ENCODE measurements around the gene CCDC182.

CCDC182 gene

DNA sequence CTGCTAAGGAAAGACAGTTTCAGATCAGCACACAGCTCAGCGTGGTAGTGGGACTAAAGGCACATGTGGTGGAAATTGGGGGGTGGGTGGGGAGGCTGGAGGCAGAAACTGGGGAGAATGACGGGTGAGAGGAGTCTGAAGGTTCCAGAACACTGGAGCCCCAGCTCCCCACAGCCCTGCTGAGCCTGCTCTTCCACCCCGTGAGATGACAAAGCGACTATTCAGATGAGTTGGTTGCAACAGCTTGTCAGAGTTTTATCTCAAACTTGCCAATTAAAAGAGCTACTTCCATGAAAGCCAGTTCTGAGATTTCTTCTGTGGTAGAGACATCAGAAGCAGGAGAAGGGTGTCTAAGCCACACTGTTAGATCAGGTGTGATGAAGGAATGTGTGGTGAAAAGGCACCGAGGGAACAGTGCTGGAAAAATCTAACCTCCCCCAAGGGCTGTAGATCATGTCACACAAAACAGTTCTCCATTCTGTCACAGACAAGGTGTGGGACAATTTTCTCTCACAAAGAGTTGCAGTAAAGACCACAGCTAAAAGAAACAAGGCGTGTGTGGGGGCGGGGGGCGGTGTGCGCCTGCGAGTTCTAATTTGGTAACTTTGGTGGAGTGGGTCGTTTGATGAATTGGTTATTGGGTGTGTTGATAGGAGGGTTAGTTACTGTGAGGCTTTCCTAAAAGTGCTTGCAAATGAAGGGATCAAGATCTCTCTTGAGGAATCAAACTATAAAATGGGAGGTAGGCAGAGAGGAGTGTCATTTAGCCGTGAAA is 39.0 kb downstream of the CCDC182 start:
- Histone ChIP-seq H3K79me1 (replicated peaks; ENCODE audit: low read length, poor library complexity, severe bottlenecking) (no peaks in the 10 kb centered on the region), H3K18ac (ENCODE audit: low read depth in 1 of 2, low read length in 2 of 2) (no peak overlapping the region), H2BK12ac (ENCODE audit: low read length in 2 of 2) (no peak overlapping the region), H3K9me3 (ENCODE audit: control insufficient read depth, low read length) (no peaks in the 10 kb centered on the region), H3K4me2 (ENCODE audit: low read length, poor library complexity, severe bottlenecking) (no peak overlapping the region), H4K8ac (ENCODE audit: low read length) (no peak overlapping the region), H3K4me3 (ENCODE audit: insufficient read depth in 1 of 2, low read depth in 1 of 2, low read length in 2 of 2) (no peak overlapping the region), H3K4me1 (ENCODE audit: control insufficient read depth, insufficient read depth, low read depth, low read length) (peaks cover 5% of the 10 kb centered on the region), H4K91ac (ENCODE audit: low read length) (no peak overlapping the region), H2AK5ac (ENCODE audit: low read length, severe bottlenecking) (no peak overlapping the region), H2AFZ (ENCODE audit: low read depth, low read length) (no peak overlapping the region), H2BK5ac (ENCODE audit: low read depth, low read length, poor library complexity, severe bottlenecking) (no peak overlapping the region), H3K27ac (ENCODE audit: low read length, poor library complexity, severe bottlenecking) (no peak overlapping the region), H3K27me3 (ENCODE audit: control insufficient read depth in 1 of 2, insufficient read depth in 1 of 2, low read length in 2 of 2) (peaks cover 33 to 58% of the 10 kb centered on the region in 2 experiments), H2BK120ac (ENCODE audit: low read depth, low read length) (no peak overlapping the region), H3K14ac (ENCODE audit: low read length in 2 of 2) (no peak overlapping the region), H3K4ac (ENCODE audit: low read depth in 1 of 2, low read length in 2 of 2) (no peak overlapping the region), H3K9ac (ENCODE audit: low read length) (no peak overlapping the region), H2BK15ac (ENCODE audit: low read depth, poor library complexity, severe bottlenecking) (no peak overlapping the region), H3K36me3 (ENCODE audit: control insufficient read depth in 1 of 2, insufficient read depth in 2 of 2, low read depth in 1 of 2, low read length in 2 of 2) (no peaks in the 10 kb centered on the region), H3K23ac (ENCODE audit: low read length in 2 of 2) (no peak overlapping the region)
- DNase-seq: no peak
- 84% methylated on average over 11 of the region's 12 CpGs for WGBS

DNA sequence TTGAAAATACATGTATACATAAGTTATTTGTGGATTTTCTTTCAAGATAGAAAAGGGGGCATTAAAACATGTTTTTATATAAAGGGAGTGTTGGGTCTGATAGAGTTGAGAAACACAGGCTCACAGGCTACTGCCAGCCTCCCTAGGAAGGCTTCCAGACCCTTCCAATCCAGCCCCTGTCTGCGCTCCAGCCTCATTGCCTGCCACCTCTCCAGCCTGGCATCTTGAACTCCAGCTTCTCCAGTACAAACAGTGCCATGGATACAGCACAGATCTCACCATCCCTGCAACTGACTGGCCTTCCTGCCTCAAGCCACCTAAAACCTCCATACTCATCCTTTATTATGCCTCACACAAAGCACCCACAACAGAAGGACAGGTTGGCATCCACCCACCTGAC is 40.7 kb downstream of the CCDC182 start:
- no peak overlapping the region for H3K18ac ChIP-seq (ENCODE audit: low read depth in 1 of 2, low read length in 2 of 2)
- H3K14ac ChIP-seq (ENCODE audit: low read length in 2 of 2): no peak overlapping the region
- no peak overlapping the region for H2AFZ ChIP-seq (ENCODE audit: low read depth, low read length)
- H2BK12ac ChIP-seq (ENCODE audit: low read length in 2 of 2): no peak overlapping the region
- H3K4ac ChIP-seq (ENCODE audit: low read depth in 1 of 2, low read length in 2 of 2): no peak overlapping the region
- H2BK5ac ChIP-seq (ENCODE audit: low read depth, low read length, poor library complexity, severe bottlenecking): no peak overlapping the region
- no peak overlapping the region for H3K23ac ChIP-seq (ENCODE audit: low read length in 2 of 2)
- peaks cover 5% of the 10 kb centered on the region for H3K4me1 ChIP-seq (ENCODE audit: control insufficient read depth, insufficient read depth, low read depth, low read length)
- H2BK120ac ChIP-seq (ENCODE audit: low read depth, low read length): no peak overlapping the region
- H3K9me3 ChIP-seq (ENCODE audit: control insufficient read depth, low read length): no peaks in the 10 kb centered on the region
- WGBS: 91% methylated on average over 1 of the region's 1 CpG
- no peak overlapping the region for H3K27ac ChIP-seq (ENCODE audit: low read length, poor library complexity, severe bottlenecking)
- H3K36me3 ChIP-seq (ENCODE audit: control insufficient read depth in 1 of 2, insufficient read depth in 2 of 2, low read depth in 1 of 2, low read length in 2 of 2): no peaks in the 10 kb centered on the region
- H4K8ac ChIP-seq (ENCODE audit: low read length): no peak overlapping the region
- no peak overlapping the region for H2BK15ac ChIP-seq (ENCODE audit: low read depth, poor library complexity, severe bottlenecking)
- no peak overlapping the region for H2AK5ac ChIP-seq (ENCODE audit: low read length, severe bottlenecking)
- H3K27me3 ChIP-seq (ENCODE audit: control insufficient read depth in 1 of 2, insufficient read depth in 1 of 2, low read length in 2 of 2): peaks cover 34 to 66% of the 10 kb centered on the region in 2 experiments
- H3K79me1 ChIP-seq (replicated peaks; ENCODE audit: low read length, poor library complexity, severe bottlenecking): no peaks in the 10 kb centered on the region
- H4K91ac ChIP-seq (ENCODE audit: low read length): no peak overlapping the region
- H3K4me2 ChIP-seq (ENCODE audit: low read length, poor library complexity, severe bottlenecking): no peak overlapping the region
- H3K4me3 ChIP-seq (ENCODE audit: insufficient read depth in 1 of 2, low read depth in 1 of 2, low read length in 2 of 2): no peak overlapping the region
- no peak for DNase-seq
- H3K9ac ChIP-seq (ENCODE audit: low read length): no peak overlapping the region

DNA sequence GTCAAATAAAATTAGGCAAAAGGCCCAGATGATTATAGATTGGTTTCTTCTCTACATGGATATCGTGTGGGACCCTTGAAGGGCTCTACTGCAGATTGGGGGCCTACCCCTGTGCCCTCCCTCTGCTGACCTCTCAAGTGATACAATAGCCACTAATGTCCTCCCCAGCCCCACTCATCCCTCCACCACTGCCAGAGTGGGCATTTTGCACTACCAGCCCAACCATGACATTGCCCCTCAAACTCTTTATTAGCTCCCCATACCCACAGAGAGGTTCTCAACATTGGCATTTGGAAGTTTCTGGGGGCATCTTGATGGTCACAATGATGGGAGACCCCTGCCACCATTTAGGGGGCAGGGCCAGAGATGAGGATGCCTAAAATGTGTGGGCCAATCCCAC is 41.8 kb downstream of the CCDC182 start:
- H4K91ac ChIP-seq (ENCODE audit: low read length): no peak overlapping the region
- no peak overlapping the region for H3K9ac ChIP-seq (ENCODE audit: low read length)
- no peak overlapping the region for H2BK12ac ChIP-seq (ENCODE audit: low read length in 2 of 2)
- peaks cover 5% of the 10 kb centered on the region for H3K4me1 ChIP-seq (ENCODE audit: control insufficient read depth, insufficient read depth, low read depth, low read length)
- no peaks in the 10 kb centered on the region for H3K36me3 ChIP-seq (ENCODE audit: control insufficient read depth in 1 of 2, insufficient read depth in 2 of 2, low read depth in 1 of 2, low read length in 2 of 2)
- no peak overlapping the region for H3K4ac ChIP-seq (ENCODE audit: low read depth in 1 of 2, low read length in 2 of 2)
- no peak overlapping the region for H4K8ac ChIP-seq (ENCODE audit: low read length)
- H3K23ac ChIP-seq (ENCODE audit: low read length in 2 of 2): no peak overlapping the region
- no peak overlapping the region for H2AFZ ChIP-seq (ENCODE audit: low read depth, low read length)
- no peak overlapping the region for H3K4me3 ChIP-seq (ENCODE audit: insufficient read depth in 1 of 2, low read depth in 1 of 2, low read length in 2 of 2)
- H2AK5ac ChIP-seq (ENCODE audit: low read length, severe bottlenecking): no peak overlapping the region
- no peak for DNase-seq
- peaks cover 1% of the 10 kb centered on the region for H3K9me3 ChIP-seq (ENCODE audit: control insufficient read depth, low read length)
- no peak overlapping the region for H3K18ac ChIP-seq (ENCODE audit: low read depth in 1 of 2, low read length in 2 of 2)
- no peak overlapping the region for H2BK5ac ChIP-seq (ENCODE audit: low read depth, low read length, poor library complexity, severe bottlenecking)
- 100% methylated on average over 1 of the region's 1 CpG for WGBS
- H2BK15ac ChIP-seq (ENCODE audit: low read depth, poor library complexity, severe bottlenecking): no peak overlapping the region
- H2BK120ac ChIP-seq (ENCODE audit: low read depth, low read length): no peak overlapping the region
- H3K4me2 ChIP-seq (ENCODE audit: low read length, poor library complexity, severe bottlenecking): no peak overlapping the region
- H3K79me1 ChIP-seq (replicated peaks; ENCODE audit: low read length, poor library complexity, severe bottlenecking): no peaks in the 10 kb centered on the region
- no peak overlapping the region for H3K27ac ChIP-seq (ENCODE audit: low read length, poor library complexity, severe bottlenecking)
- no peak overlapping the region for H3K14ac ChIP-seq (ENCODE audit: low read length in 2 of 2)
- H3K27me3 ChIP-seq (ENCODE audit: control insufficient read depth in 1 of 2, insufficient read depth in 1 of 2, low read length in 2 of 2): peaks cover 34 to 67% of the 10 kb centered on the region in 2 experiments

DNA sequence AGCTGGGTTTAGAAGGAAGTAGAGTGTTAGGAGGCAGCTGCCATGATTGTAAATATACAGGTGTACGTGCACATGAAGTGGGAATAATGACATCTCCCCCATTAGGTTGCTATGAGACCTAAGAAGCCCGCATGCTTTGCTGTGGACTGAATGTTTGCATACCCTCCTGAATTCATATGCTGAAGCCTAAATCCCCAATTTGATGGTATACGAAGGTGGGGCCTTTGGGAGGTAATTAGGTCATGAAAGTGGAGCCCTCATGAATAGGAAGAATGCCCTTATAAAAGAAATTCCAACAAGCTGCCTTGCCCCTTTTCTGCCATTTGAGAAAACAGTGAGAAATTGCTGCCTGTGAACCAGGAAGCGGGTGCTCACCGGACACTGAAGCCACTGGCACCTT is 44.0 kb downstream of the CCDC182 start:
- peaks cover 3% of the 10 kb centered on the region for H3K9me3 ChIP-seq (ENCODE audit: control insufficient read depth, low read length)
- H3K4me2 ChIP-seq (ENCODE audit: low read length, poor library complexity, severe bottlenecking): no peak overlapping the region
- H2AFZ ChIP-seq (ENCODE audit: low read depth, low read length): no peak overlapping the region
- WGBS: 96% methylated on average over 4 of the region's 5 CpGs
- no peak overlapping the region for H3K23ac ChIP-seq (ENCODE audit: low read length in 2 of 2)
- H3K27ac ChIP-seq (ENCODE audit: low read length, poor library complexity, severe bottlenecking): no peak overlapping the region
- no peak overlapping the region for H3K4ac ChIP-seq (ENCODE audit: low read depth in 1 of 2, low read length in 2 of 2)
- no peak overlapping the region for H3K9ac ChIP-seq (ENCODE audit: low read length)
- DNase-seq: no peak
- H3K14ac ChIP-seq (ENCODE audit: low read length in 2 of 2): no peak overlapping the region
- no peaks in the 10 kb centered on the region for H3K79me1 ChIP-seq (replicated peaks; ENCODE audit: low read length, poor library complexity, severe bottlenecking)
- H2BK5ac ChIP-seq (ENCODE audit: low read depth, low read length, poor library complexity, severe bottlenecking): no peak overlapping the region
- peaks cover 24 to 61% of the 10 kb centered on the region in 2 experiments for H3K27me3 ChIP-seq (ENCODE audit: control insufficient read depth in 1 of 2, insufficient read depth in 1 of 2, low read length in 2 of 2)
- no peak overlapping the region for H2BK120ac ChIP-seq (ENCODE audit: low read depth, low read length)
- H2BK15ac ChIP-seq (ENCODE audit: low read depth, poor library complexity, severe bottlenecking): no peak overlapping the region
- H3K4me3 ChIP-seq (ENCODE audit: insufficient read depth in 1 of 2, low read depth in 1 of 2, low read length in 2 of 2): no peak overlapping the region
- H4K8ac ChIP-seq (ENCODE audit: low read length): no peak overlapping the region
- H3K4me1 ChIP-seq (ENCODE audit: control insufficient read depth, insufficient read depth, low read depth, low read length): no peaks in the 10 kb centered on the region
- no peaks in the 10 kb centered on the region for H3K36me3 ChIP-seq (ENCODE audit: control insufficient read depth in 1 of 2, insufficient read depth in 2 of 2, low read depth in 1 of 2, low read length in 2 of 2)
- H2BK12ac ChIP-seq (ENCODE audit: low read length in 2 of 2): no peak overlapping the region
- H3K18ac ChIP-seq (ENCODE audit: low read depth in 1 of 2, low read length in 2 of 2): no peak overlapping the region
- no peak overlapping the region for H2AK5ac ChIP-seq (ENCODE audit: low read length, severe bottlenecking)
- no peak overlapping the region for H4K91ac ChIP-seq (ENCODE audit: low read length)
